ENCODE results near the gene UBE2H. TPM values are rescaled to one million over a fixed set of nuclear protein-coding genes. Genes with fewer than 3 reads are reported as not detected.

The UBE2H gene
- total and polyA plus RNA-seq, 10 of the 15 experiments (the other 5 are each of a cell fraction or from before 2014, with no cell fraction given): 15.6 to 75.5 (median 32.8) TPM

DNA sequence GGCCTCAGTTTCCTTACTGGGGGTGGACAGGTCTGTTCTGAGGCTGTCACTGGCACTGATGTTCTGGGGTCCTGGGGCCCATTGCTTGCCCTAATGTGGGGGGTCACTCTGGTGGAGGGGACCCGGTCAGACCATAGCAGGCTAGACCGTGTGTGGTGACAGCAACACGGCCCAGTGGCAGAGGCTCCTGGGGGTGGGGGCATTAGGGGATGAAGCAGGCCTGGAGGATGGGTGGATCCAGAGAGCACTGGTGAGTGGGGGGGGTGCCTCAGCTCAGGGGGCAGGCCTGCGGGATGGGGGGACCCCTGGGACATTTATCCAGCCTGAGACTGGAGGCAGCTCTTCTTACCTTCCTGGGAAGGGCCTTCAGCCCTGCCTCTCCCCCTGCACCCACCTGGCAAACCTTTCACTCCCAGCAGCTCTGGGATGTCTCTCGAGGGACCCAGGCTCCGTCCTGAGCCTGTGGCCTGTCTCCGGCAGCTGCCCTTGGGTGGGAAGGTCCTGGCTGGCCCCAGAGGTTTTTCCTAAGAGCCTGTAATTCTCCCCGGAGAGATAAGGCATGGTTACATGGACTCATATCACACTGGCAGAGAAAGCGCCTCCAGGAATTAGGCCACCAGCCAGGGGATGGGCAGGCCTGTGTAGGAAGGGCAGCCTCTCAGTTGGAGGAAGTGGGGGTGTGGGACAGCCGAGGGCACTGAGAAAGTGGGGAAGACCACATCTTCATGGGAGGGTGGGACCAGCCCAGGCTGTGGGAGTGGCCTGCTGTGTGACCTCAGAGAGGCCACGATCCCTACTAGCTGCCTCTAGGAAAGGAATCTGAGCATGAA lies 147.7 kb downstream of the UBE2H start:
- FAIRE-seq: no peak
- CTCF ChIA-PET: no interaction called here
- SMC1A ChIA-PET (ENCODE audit: uncharacterized antibody, unreplicated experiment): interaction anchor here (1.3 kb wide), 1 partner anchor 9 kb away, joined by 4 read pairs; no protein-coding TSS in a partner anchor
- in situ Hi-C loops (cut with MboI) (no loop called here), intact Hi-C loops (cut with micrococcal nuclease; ENCODE audit: unreplicated experiment) (no loop called here)
- BruUV-seq (replicated peaks): no TSS peak
- Histone ChIP-seq H3K27me3 (replicated peaks in 1 of 2; ENCODE audit: control insufficient read depth in 2 of 2, insufficient read depth in 2 of 2, low read length in 1 of 2) (no peaks in the 10 kb centered on the region), H3K9me3 (replicated peaks; ENCODE audit: control insufficient read depth, insufficient read depth, low read length) (no peaks in the 10 kb centered on the region), H3K36me3 (ENCODE audit: control insufficient read depth in 2 of 2, insufficient read depth in 2 of 2, low read length in 1 of 2) (no peaks in the 10 kb centered on the region), H3K4me1 (ENCODE audit: control insufficient read depth, insufficient read depth, low read length) (no peaks in the 10 kb centered on the region), H3K4me2 (ENCODE audit: control insufficient read depth, insufficient read depth) (no peak overlapping the region), H3K79me2 (ENCODE audit: control insufficient read depth, insufficient read depth, low read length) (no peaks in the 10 kb centered on the region), H3K9ac (ENCODE audit: control insufficient read depth, insufficient read depth, low read length) (no peak overlapping the region), H3K27ac (ENCODE audit: control insufficient read depth, insufficient read depth) (no peak overlapping the region), H2AFZ (ENCODE audit: control insufficient read depth, low read depth, low read length) (no peak overlapping the region), H4K20me1 (ENCODE audit: control insufficient read depth, insufficient read depth) (no peaks in the 10 kb centered on the region), H3K4me3 (no peak overlapping the region)
- no peak for ATAC-seq
- DNase-seq (ENCODE audit: low read depth, low spot score): no peak
- POLR2A ChIA-PET: no interaction called here
- RAD21 ChIA-PET (ENCODE audit: unreplicated experiment): interaction anchor here (1.3 kb wide), 1 partner anchor 192 kb away, joined by 3 read pairs; no protein-coding TSS in a partner anchor
- WGBS (ENCODE audit: insufficient coverage, insufficient replicate concordance, low lambda C conversion rate, missing lambda C conversion rate): 30% methylated on average over 10 of the region's 11 CpGs
- TF ChIP-seq IRF3 (IDR thresholded peaks at IDR 0.05) (no peak), JUNB (IDR thresholded peaks at IDR 0.05) (no peak), ATF7 (IDR thresholded peaks at IDR 0.05; ENCODE audit: low read depth) (no peak), IKZF2 (IDR thresholded peaks at IDR 0.05) (no peak), RUNX3 (IDR thresholded peaks at IDR 0.05; ENCODE audit: low read length) (no peak), KLF5 (IDR thresholded peaks at IDR 0.05; ENCODE audit: partially characterized antibody) (no peak), REST (IDR thresholded peaks at IDR 0.05; ENCODE audit: low read depth, low read length) (no peak), BHLHE40 (IDR thresholded peaks at IDR 0.05; ENCODE audit: borderline replicate concordance in 1 of 2, low read depth in 2 of 2, low read length in 1 of 2) (no peak), MYB (IDR thresholded peaks at IDR 0.05; ENCODE audit: borderline replicate concordance, low read depth, low read length) (no peak), STAT3 (IDR thresholded peaks at IDR 0.05; ENCODE audit: low read depth, low read length) (no peak), HSF1 (IDR thresholded peaks at IDR 0.05; ENCODE audit: low read depth, low read length) (no peak), RB1 (IDR thresholded peaks at IDR 0.05; ENCODE audit: borderline replicate concordance) (no peak), DPF2 (IDR thresholded peaks at IDR 0.05) (no peak)

Data from GM12878 (cell line).